Hippocampal formation (tissue), 2 donors: ENCODE measurements around the gene SUV39H2.
"Not testable (repeated sequence)": the region's sequence is repeated elsewhere in the genome, so short reads cannot be mapped to it uniquely, and the experiment has no call there.

Experiments
- DNase-seq, 2 donors: peaks; one replicate each; lab custom pipeline; 2025; lab: John Stamatoyannopoulos, UW

Gene SUV39H2

DNA sequence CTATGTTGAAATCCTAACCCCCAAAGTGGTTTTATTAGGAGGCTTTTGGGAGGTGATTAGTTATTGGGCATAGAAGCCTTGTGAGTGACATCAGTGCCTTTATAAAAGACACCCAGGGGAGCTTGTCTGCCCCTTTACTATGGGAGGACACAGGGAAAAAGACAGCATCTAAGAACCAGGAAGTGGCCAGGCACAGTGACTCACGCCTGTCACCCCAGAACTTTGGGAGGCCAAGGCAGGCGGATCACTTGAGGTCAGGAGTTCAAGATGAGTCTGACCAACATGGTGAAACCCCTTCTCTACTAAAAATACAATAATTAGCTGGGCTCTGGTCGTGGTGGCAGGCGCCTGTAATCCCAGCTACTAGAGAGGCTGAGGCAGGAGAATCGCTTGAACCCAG, 60.3 kb downstream of the SUV39H2 start:
- DNase-seq: not testable (repeated sequence)

DNA sequence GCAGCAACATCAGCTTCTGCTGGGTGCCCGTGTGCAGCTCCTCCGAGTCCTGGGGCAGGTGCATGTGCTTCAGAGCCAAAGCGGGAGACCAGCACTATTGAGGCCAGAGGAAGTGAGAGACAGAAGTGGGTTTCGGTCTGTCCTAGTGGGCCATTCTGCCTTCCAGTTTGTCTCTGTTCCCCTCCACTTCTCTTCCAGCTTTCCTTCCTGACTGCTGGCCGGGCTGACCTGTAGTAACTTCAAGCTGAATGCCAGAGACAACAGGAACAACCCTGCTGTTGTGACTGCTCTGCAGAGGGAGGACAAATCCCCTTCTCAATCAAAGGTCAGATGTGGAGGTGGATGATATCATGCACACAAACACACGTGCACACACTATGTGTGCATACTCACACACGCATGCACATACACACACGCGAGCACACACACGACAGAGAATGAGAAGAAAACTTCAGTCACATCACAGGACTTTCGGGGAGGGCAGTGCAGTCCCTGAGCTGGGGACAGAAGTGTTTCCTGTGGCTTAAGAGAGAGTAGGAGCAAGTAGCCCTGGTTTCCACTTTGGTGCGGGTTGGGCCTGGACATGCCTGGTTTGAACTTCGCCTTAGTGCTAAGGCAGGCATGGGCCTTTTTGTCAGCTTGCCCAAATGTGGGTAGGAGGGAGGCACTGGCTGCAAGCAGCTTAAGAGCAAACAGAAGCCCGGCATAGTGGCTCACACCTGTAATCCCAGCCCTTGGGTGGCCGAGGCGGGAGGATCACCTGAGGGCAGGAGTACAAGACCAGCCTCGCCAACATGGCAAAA, 63.7 kb downstream of the SUV39H2 start:
- not testable (repeated sequence) for DNase-seq

DNA sequence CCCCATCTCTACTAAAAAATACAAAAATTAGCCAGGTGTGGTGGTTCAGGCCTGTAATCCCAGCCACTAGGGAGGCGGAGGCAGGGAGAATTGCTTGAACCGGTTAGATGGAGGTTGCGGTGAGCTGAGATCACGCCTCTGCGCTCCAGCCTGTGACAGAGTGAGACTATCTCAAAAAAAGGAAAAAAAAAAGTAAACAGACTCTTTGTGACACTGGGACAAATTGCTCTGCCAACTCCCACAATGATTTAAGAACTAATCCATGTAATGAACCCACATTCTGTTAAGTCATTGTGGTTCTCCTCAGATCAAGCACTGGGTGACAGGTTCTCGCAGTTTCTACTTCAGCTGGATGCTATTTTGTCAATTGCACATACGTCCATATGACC, 64.3 kb downstream of the SUV39H2 start:
- not testable (repeated sequence) for DNase-seq

DNA sequence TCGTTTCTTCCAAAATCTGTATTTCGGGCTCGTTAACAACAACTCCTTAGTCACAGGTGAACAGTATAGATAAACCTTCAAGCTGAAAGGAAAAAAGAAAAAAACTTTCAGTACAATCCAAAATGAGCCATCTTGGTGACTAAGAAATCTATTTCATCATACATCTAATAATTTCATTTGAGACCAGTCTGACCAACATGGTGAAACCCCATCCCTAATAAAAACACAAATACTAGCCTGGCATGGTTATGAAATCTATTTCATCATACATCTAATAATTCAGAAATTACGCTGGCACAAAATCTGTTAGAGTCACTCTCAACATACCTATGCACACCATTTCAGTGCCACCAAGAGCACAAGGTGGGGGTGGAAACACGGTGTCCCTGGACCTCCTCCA, 66.4 kb downstream of the SUV39H2 start:
- no peak for DNase-seq

DNA sequence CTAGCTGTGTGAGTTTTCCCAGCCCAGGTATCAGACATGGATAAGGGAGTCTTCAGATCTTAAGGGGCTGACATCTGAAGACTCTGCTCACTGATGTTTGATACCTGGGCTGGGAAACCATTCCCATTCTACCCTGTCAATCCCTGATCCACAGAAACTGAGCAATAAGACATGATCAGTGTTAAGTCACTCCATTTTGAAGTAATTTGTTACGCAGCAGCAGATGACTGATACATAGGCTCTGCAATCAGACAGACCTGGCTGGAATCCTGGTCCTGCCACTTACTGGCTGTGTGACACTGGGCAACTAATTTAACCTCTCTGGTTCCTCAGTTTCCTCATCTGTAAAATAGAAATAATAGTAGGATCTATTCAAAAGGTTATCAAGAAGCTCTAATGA, 68.6 kb downstream of the SUV39H2 start:
- no peak for DNase-seq

DNA sequence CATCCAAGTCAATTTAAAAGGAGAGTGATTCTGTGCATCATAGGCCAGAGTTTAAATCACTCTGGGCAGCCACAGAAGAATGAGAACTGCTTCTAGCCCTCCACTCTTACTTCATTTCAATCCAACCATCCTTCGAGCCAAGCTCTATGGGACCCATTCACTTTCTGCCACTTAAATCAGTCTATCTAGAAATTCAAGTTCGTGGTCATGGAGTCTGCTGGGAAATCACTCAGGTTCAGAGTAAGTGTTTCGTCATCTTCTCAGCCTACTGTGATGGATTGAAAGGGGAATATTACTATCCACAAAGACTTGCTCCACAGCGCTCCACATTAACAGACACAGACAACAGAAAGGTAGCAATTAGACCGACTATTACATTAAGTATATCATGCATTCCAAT, 70.6 kb downstream of the SUV39H2 start:
- DNase-seq: no peak

DNA sequence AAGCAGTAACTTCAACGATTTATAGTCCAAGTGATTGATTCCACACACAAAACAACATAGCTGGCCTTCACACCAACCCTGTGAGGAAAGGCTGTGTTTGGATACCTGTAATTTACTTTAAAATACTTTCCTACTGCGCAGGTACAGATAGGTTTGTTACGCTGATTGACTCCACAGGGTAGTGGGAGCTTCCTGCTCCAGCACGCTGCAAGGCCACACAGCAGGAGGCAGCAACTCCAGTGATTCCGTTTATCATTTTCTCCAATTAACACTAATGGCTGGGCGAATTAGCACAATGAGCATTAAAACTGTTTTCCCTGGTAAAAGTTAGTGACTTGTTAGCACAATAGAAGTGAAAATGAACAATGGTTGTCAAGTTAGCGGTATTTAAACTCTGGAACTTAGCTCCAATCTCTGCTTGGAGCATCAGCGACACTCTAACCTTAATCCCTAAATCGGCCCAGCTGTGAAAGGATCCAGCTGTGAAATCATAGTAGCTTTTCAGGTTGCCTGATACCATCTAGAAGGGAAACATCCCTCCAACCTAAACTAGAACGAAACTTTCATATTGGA, 74.3 kb downstream of the SUV39H2 start:
- DNase-seq: no peak

DNA sequence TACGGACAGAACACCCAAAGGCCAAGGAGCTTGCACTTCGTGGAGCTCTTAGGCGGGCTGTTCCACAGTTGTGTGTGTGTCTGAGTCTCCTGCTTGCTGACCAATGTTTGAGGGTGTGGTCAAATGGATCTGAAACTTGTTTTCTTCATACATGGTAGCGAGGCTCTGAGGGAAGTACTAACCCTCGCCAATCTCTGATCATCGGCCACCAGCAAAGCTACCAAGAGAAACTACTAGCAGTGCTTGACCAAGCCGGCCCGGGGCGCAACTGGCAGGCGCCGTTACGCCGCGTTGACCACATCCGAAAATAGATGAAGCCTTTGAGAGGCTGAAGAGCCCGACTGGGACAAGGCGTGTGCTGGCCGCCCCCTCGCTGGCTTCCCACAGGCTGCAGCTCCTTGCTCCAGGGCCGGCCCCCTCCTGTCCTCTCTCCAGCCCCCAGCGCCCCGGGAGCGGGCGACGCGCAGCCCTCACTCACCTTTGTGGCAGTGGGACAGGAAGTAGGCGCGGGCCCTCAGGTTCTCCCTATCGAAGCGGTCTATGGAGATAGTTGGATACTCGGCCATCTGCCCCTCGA, 74.8 kb downstream of the SUV39H2 start:
- DNase-seq: no peak
